NCI-H446 treated with DMSO at 0.1 percent for 48 hours (cell line): ENCODE results near the gene PPA1.
"Not testable (repeated sequence)": the region's sequence is repeated elsewhere in the genome, so short reads cannot be mapped to it uniquely, and the experiment has no call there.

Experiments used
- DNase-seq: peaks from one replicate; lab custom pipeline; 2025; lab: John Stamatoyannopoulos, UW

Gene PPA1

DNA sequence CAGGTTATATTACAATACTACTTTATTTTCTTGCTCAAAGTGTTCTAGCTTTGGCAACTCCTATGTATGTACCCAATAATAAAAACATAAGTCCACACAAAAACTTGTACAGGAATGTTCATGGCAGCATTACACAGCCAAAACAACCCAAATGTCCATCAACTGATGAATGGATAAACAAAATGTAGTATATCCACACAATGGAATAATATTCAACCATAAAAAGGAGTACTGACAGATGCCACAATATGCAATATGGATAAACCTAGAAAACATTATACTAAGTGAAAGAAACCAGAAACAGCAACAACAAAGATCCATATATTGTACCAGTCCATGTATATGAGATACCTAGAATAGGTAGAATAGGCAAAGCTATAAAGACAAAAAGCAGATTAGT is 21.0 kb downstream of the PPA1 start:
- DNase-seq = no peak

- no peak for DNase-seq
Observed at GRCh38 chr10:70206762-70207161, 26.5 kb downstream of the PPA1 start.

DNA sequence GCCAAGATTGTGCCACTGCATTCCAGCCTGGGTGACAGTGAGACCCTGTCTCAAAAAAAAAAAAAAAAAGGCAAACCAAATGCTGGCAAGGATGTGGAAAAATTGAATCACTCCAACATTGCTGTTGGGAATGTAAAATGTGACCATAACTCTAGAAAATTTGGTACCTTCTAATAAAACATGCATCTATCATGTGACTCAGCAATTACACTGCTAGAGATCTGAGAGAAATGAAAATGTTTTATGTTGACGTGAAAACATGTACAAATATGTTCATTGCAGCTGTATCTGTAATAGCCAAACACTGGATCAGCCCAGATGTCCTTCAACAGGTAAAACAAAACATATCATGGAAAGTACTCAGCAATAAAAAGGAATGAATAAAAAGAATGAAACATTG is 32.1 kb downstream of the PPA1 start:
- DNase-seq = no peak

- no peak for DNase-seq
Observed at GRCh38 chr10:70198696-70199466, 34.3 kb downstream of the PPA1 start.

GRCh38 chr10:70197235-70197945 is 35.8 kb downstream of the PPA1 start:
- no peak for DNase-seq

DNA sequence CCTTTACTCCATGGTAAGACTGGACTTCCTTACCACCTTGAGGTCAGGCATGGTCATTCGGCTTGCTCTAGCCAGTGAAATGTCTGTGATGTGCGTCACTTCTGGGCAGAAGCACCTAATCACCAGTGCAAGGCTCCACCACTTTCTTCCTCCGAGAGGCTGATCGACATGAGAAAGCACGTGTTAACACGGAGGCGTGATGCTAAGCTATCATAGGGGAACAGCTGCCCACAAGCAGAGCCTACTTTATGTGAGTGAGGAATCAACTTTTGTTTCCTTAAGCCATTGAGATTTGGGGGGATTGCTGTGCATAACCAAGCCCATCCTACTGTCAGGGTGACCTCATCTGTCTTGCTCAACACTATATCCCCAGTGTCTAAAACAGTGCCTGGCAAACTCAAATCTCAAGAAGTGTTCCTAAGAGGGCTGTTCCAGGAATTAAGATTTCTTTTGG is 39.8 kb downstream of the PPA1 start:
- DNase-seq = no peak

GRCh38 chr10:70192326-70192968 is 40.8 kb downstream of the PPA1 start:
- DNase-seq = no peak

DNA sequence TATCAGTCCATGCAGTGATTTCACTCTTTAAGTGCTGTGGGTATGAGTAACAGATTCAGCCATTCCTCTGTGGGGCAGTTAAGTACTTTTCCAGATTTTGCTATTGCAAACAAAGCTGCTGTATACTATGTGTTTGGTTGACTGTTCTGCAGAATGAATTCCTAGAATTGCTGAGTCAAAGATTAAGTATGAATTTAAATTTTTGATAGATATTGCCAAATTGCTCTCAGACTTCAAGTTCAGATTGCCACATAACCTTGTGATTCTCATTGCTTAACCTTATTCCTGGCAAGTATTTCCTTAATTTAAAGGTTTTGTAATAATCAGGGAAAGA is 41.3 kb downstream of the PPA1 start:
- no peak for DNase-seq

DNA sequence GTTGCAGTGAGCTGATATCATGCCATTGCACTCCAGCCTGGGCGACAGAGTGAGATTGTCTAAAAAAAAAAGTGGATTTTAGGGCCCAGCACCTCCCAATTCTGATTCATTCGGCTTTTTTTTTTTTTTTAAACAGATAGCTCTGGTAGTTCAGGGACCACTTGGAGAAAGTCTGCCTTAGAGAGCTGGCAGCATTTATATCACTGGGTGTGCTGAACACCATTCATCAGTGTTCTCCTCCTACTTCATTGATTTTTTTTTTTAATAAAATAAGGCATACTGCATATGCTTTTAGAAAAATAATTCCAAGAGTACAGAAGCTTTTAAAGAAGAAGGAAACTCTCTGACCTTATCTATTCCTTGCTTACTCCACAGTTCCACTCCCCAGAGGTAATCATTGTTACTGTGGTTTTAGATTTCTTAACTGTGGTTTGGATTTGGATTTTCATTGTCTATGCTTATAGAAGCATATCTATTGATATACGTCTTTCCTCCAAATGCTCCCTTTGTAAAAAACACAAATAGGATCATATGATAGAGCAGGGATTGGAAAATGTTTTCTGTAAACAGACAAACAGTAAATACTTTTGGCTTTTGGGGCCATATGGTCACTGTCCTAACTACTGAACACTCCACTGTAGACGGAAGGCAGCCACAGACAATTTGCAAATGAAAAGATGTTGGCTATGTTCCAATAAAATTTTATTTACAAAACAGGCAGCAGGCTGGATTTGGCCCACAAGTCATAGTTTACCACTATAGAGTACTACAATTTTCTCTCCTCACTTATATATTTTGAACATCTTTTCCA is 41.9 kb downstream of the PPA1 start:
- no peak for DNase-seq

- no peak for DNase-seq
Observed at GRCh38 chr10:70190581-70190980, 42.6 kb downstream of the PPA1 start.

DNA sequence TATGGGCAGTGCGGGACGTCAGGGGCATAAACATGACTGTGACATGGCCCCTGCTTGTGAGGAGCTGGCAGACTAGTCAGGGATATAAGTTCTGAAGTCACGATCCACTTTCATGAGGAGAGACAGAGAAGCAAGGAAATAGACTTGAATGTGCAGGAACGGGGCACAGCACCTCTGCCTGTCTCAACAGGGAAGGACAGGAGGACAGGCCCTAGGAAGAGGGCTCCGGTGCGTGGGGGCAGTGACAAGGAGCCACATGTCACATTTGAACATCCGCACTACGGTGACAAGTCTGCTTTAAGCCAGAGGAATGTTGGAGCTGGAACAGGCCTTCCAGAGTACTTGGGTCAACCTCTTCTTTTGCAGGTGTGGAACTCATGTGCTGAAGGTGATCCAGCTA is 43.1 kb downstream of the PPA1 start:
- DNase-seq = no peak

- DNase-seq = no peak
Observed at GRCh38 chr10:70188768-70189167, 44.5 kb downstream of the PPA1 start.

DNA sequence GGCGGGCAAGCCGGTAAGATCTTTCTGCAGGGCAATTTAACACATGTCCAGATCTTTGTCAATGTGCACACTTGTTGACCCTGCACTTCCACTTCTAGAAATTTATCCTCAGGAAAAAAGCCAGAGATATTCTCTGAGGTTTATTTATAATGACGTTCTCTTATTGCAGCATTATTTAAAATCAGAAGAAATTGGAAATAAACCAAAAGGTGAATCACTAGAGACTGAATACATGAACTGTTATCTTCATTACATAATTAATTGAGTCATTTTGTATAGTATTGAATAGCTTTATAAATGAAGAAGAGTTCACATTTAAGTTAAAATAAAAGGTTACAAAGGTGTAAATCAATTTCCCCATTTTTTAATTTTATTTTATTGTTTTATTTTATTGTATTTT is 46.7 kb downstream of the PPA1 start:
- no peak for DNase-seq

GRCh38 chr10:70186090-70186489 is 47.1 kb downstream of the PPA1 start:
- no peak for DNase-seq

GRCh38 chr10:70183304-70183703 is 49.9 kb downstream of the PPA1 start:
- no peak for DNase-seq

- not testable (repeated sequence) for DNase-seq
Observed at GRCh38 chr10:70179209-70179608, 54.0 kb downstream of the PPA1 start.

GRCh38 chr10:70178139-70178725 is 55.0 kb downstream of the PPA1 start:
- DNase-seq = no peak

DNA sequence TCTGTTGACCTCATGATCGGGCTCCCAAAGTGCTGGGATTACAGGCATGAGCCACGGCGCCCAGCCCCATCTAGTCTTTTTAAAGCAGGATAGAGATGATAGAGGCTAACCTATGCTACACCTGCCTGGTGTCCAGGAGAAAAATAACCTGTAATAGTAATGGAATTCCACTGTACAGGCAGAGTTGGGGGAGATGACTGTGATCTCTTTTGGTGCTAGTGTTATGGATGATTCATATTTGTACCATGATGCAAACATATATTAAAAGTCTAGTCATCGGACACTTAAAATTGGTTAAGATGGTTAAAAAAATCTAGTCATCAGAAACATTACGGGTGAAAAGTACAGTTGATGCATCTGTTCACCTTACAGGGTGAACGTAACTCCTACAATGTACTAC is 56.8 kb downstream of the PPA1 start:
- DNase-seq = no peak

DNA sequence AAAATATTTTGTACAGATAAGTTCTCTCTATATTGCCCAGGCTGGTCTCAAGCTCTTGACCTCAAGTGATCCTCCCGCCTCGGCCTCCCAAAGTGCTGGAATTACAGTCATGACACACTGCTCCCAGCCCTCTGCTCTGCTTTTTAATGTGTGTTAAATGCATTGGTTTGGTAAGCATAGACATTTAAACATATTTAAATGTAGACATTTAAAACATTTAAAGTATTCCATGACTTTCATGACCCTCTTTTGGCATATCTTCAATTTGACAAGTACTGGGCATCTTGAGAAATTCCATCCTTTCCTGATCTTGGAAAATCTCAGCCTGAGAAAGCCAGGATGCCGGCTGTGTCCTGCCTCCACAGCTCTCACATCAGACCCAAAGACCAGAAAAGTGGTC is 57.7 kb downstream of the PPA1 start:
- DNase-seq = no peak

- no peak for DNase-seq
Observed at GRCh38 chr10:70174058-70174741, 59.0 kb downstream of the PPA1 start.

- DNase-seq = no peak
Observed at GRCh38 chr10:70169649-70170364, 63.4 kb downstream of the PPA1 start.
